Testis (tissue), 3 donors: ENCODE data around the gene ERCC6L2. TPM values are rescaled to one million over a fixed set of nuclear protein-coding genes. Genes with fewer than 3 reads are reported as not detected.

Experiments used
- DNase-seq: peaks from one replicate; pipeline ENCODE4 v3.0.0-alpha.2; 2019
- H3K27ac ChIP-seq, 2 donors: fragments of 200-600 bp; sonication (generic); one replicate each; pipeline ENCODE4 v1.5.1; 2019
- H3K27me3 ChIP-seq: fragments of 200-600 bp; sonication (generic); one replicate; pipeline ENCODE4 v1.5.1; 2019
- H3K36me3 ChIP-seq: fragments of 200-600 bp; sonication (generic); one replicate; pipeline ENCODE4 v1.5.1; 2017; ENCODE audit warnings: low read depth; ENCODE audit errors: missing control alignments
- H3K4me1 ChIP-seq: fragments of 200-600 bp; sonication (generic); one replicate; pipeline ENCODE4 v1.5.1; 2019
- H3K4me3 ChIP-seq, 2 donors: fragments of 200-600 bp; sonication (generic); one replicate each; pipeline ENCODE4 v1.5.1; 2017 to 2019
- H3K9me3 ChIP-seq: fragments of 200-600 bp; sonication (generic); one replicate; pipeline ENCODE4 v1.5.1; 2017
- CTCF ChIP-seq, 3 experiments: fragments of 450-650 bp in 2 of 3; fragments of 200-600 bp in 1 of 3; sonication (generic) in 1 of 3; IDR thresholded peaks; one replicate each; pipeline ENCODE4 v1.5.1; 2016 to 2019; ENCODE audit warnings: antibody characterized with exemption in 3 of 3, mild to moderate bottlenecking in 2 of 3, moderate library complexity in 1 of 3
- POLR2A ChIP-seq: fragments of 450-650 bp; IDR thresholded peaks from one replicate; pipeline ENCODE4 v1.6.1; 2017; ENCODE audit warnings: antibody characterized with exemption, mild to moderate bottlenecking, moderate library complexity
- WGBS, 2 donors: methylation state at CpG; one replicate each; pipeline ENCODE4 v1.1.5; 2018; 5-methylcytosine and 5-hydroxymethylcytosine counted together
- intact Hi-C: fragments of 100-400 bp; cut with DNase I; formaldehyde crosslinking; loops from one replicate; pipeline ENCODE4 v1.15.1; 2023; ENCODE audit warnings: low total_unique reads
- polyA plus RNA-seq: library from polyadenylated mRNA; stranded (reverse); fragments of 350-450 nt; fragmentation: Illumina TruSeq; extraction: RNeasy Lipid Tissue Mini Kit (QIAGEN cat#74804); gene quantifications from one replicate; pipeline ENCODE4 v1.2.3, GENCODE V29; 2014; ENCODE audit warnings: low read depth, low replicate concordance; ENCODE audit not compliant: insufficient read depth
- total RNA-seq, 2 donors: library from RNA; depleted of rRNA; stranded (reverse); fragments of >200 nt; gene quantifications; one replicate each; pipeline ENCODE4 v1.2.3, GENCODE V29; 2016

Gene ERCC6L2
- total and polyA plus RNA-seq, 3 donors from 2014 or later, result 14.8 to 100 (median 83.9) TPM

GRCh38 chr9:95852059-95853032 lies 23.1 kb upstream of the ERCC6L2 start:
- Histone ChIP-seq H3K4me1 (peaks cover 16% of the 10 kb centered on the region), H3K9me3 (no peaks in the 10 kb centered on the region), H3K27ac (no peak overlapping the region), H3K4me3 (no peak overlapping the region), H3K36me3 (no peaks in the 10 kb centered on the region), H3K27me3 (no peaks in the 10 kb centered on the region)
- intact Hi-C loops, result no loop called here
- no peak for DNase-seq
- TF ChIP-seq CTCF (IDR thresholded peaks at IDR 0.05), result no peak
- no peak for TF ChIP-seq POLR2A
- WGBS, 2 donors, result 62 to 72% methylated on average over 7 of the region's 7 CpGs

- H3K4me1 ChIP-seq, result peaks cover 23% of the 10 kb centered on the region
- intact Hi-C loops, result no loop called here
- TF ChIP-seq CTCF (IDR thresholded peaks at IDR 0.05), result no peak
- no peak for TF ChIP-seq POLR2A
- no peaks in the 10 kb centered on the region for H3K27me3 ChIP-seq
- WGBS, 2 donors, result 68 to 76% methylated on average over 1 of the region's 1 CpG
- no peak overlapping the region for H3K4me3 ChIP-seq
- no peak overlapping the region for H3K27ac ChIP-seq
- no peaks in the 10 kb centered on the region for H3K36me3 ChIP-seq
- DNase-seq, result no peak
- no peaks in the 10 kb centered on the region for H3K9me3 ChIP-seq
Observed at GRCh38 chr9:95854386-95855020, 21.0 kb upstream of the ERCC6L2 start.

- TF ChIP-seq POLR2A, result no peak
- no peak for TF ChIP-seq CTCF (IDR thresholded peaks at IDR 0.05)
- H3K4me1 ChIP-seq, result peaks cover 23% of the 10 kb centered on the region
- no peak overlapping the region for H3K27ac ChIP-seq
- no peak overlapping the region for H3K4me3 ChIP-seq
- no peak for DNase-seq
- no peaks in the 10 kb centered on the region for H3K36me3 ChIP-seq
- no peaks in the 10 kb centered on the region for H3K27me3 ChIP-seq
- intact Hi-C loops, result no loop called here
- H3K9me3 ChIP-seq, result no peaks in the 10 kb centered on the region
Observed at GRCh38 chr9:95855961-95856360, 19.5 kb upstream of the ERCC6L2 start.

DNA sequence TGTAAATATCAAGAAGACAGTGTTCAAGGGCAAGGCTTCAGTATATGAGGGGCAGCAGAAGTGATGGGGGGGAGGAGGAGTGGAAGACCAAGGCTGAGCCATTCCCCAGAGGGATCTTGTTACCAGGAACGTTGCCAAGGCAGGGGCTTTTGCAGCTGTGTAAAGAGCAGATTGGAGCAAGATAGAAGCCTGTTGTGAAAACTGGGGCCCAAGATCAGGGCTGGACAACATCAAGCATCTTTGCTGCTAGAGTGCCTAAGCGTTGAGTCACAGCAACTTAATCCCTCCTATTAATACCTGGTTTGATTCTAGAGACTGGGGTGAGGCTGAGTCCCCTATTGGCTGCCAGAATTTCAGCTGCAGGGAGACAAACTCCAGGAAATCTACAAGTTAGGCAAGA lies 18.4 kb upstream of the ERCC6L2 start:
- Histone ChIP-seq H3K4me3 (no peak overlapping the region), H3K27me3 (no peaks in the 10 kb centered on the region), H3K9me3 (no peaks in the 10 kb centered on the region), H3K4me1 (peaks cover 23% of the 10 kb centered on the region), H3K27ac (no peak overlapping the region), H3K36me3 (no peaks in the 10 kb centered on the region)
- TF ChIP-seq CTCF (IDR thresholded peaks at IDR 0.05) (no peak), POLR2A (no peak)
- WGBS, 2 donors, result 31 to 55% methylated on average over 2 of the region's 2 CpGs
- DNase-seq, result no peak
- intact Hi-C loops, result no loop called here
